Astrocyte (in vitro differentiated cells and primary cell): Measurements from ENCODE around the gene TTLL1. TPM values are rescaled to one million over a fixed set of nuclear protein-coding genes. Genes with fewer than 3 reads are reported as not detected.

Experiments
- DNase-seq: peaks from one replicate; pipeline ENCODE4 v3.0.0-alpha.2; 2010; ENCODE audit warnings: low read depth
- FAIRE-seq: peaks from 2 replicates; lab custom pipeline; 2011; peaks lifted over from hg19 to GRCh38; lab: Jason Lieb, UNC
- H2AFZ ChIP-seq: 2 replicates; pipeline ENCODE4 v1.6.0; 2012; ENCODE audit warnings: low read depth, low read length, inconsistent platforms
- H3K27ac ChIP-seq: 2 replicates; pipeline ENCODE4 v1.5.1; 2011; ENCODE audit warnings: low read depth, low read length, inconsistent platforms
- H3K27me3 ChIP-seq: 2 replicates; pipeline ENCODE4 v1.6.0; 2011; ENCODE audit warnings: low read length, inconsistent platforms; ENCODE audit not compliant: insufficient read depth
- H3K36me3 ChIP-seq: 2 replicates; pipeline ENCODE4 v1.5.1; 2011; ENCODE audit warnings: low read length, inconsistent platforms; ENCODE audit not compliant: insufficient read depth
- H3K4me1 ChIP-seq: 2 replicates; pipeline ENCODE4 v1.5.1; 2011; ENCODE audit warnings: low read length, inconsistent platforms; ENCODE audit not compliant: insufficient read depth
- H3K4me2 ChIP-seq: 2 replicates; pipeline ENCODE4 v1.6.0; 2012; ENCODE audit warnings: low read length, inconsistent platforms
- H3K4me3 ChIP-seq: 2 replicates; pipeline ENCODE4 v1.5.1; 2011; ENCODE audit warnings: low read depth, mild to moderate bottlenecking, low read length, inconsistent platforms; ENCODE audit not compliant: insufficient read depth
- H3K79me2 ChIP-seq: 2 replicates; pipeline ENCODE4 v1.6.0; 2012; ENCODE audit warnings: mild to moderate bottlenecking, low read length, inconsistent platforms; ENCODE audit not compliant: insufficient read depth
- H3K9ac ChIP-seq: 2 replicates; pipeline ENCODE4 v1.6.0; 2012; ENCODE audit warnings: mild to moderate bottlenecking, low read length, inconsistent platforms
- H3K9me3 ChIP-seq: 2 replicates; pipeline ENCODE4 v1.5.1; 2012; ENCODE audit warnings: low read depth, mild to moderate bottlenecking, low read length, inconsistent platforms; ENCODE audit not compliant: insufficient read depth
- H4K20me1 ChIP-seq: 2 replicates; pipeline ENCODE4 v1.6.0; 2012; ENCODE audit warnings: low read length, inconsistent platforms; ENCODE audit not compliant: insufficient read depth
- H3K27ac Mint-ChIP-seq: one replicate; pipeline ENCODE4 v1.8.0; 2021; ENCODE audit warnings: mild to moderate bottlenecking, mixed read lengths; ENCODE audit not compliant: unreplicated experiment
- H3K27me3 Mint-ChIP-seq: one replicate; pipeline ENCODE4 v1.8.0; 2021; ENCODE audit warnings: low read depth, mixed read lengths; ENCODE audit not compliant: unreplicated experiment
- H3K36me3 Mint-ChIP-seq: one replicate; pipeline ENCODE4 v1.8.0; 2021; ENCODE audit warnings: low read depth, mixed read lengths; ENCODE audit not compliant: unreplicated experiment
- H3K4me1 Mint-ChIP-seq: one replicate; pipeline ENCODE4 v1.8.0; 2021; ENCODE audit warnings: low read depth, mixed read lengths; ENCODE audit not compliant: unreplicated experiment
- H3K4me3 Mint-ChIP-seq: one replicate; pipeline ENCODE4 v1.8.0; 2021; ENCODE audit warnings: mild to moderate bottlenecking, moderate library complexity, mixed read lengths; ENCODE audit not compliant: unreplicated experiment
- H3K9me3 Mint-ChIP-seq: one replicate; pipeline ENCODE4 v1.8.0; 2021; ENCODE audit warnings: mild to moderate bottlenecking, mixed read lengths; ENCODE audit not compliant: unreplicated experiment
- CTCF ChIP-seq: IDR thresholded peaks from 2 replicates; pipeline ENCODE4 v1.5.1; 2011; ENCODE audit warnings: low read depth, mild to moderate bottlenecking, inconsistent platforms, low read length, moderate library complexity; ENCODE audit not compliant: insufficient read depth
- EZH2 ChIP-seq: IDR thresholded peaks from 2 replicates; pipeline ENCODE4 v1.6.1; 2012; ENCODE audit warnings: mild to moderate bottlenecking, low read length, inconsistent platforms; ENCODE audit not compliant: insufficient read depth
- total RNA-seq: library from RNA; stranded (reverse); gene quantifications from 2 replicates; pipeline ENCODE4 v1.2.1, GENCODE V29; 2021

Gene TTLL1
- total RNA-seq, 1 donor from 2014 or later = 10.7 TPM

GRCh38 chr22:42994917-42995562 is 94.2 kb downstream of the TTLL1 start:
- peak overlapping the region; percentile 65 for H3K9ac ChIP-seq
- H3K36me3 ChIP-seq = no peaks in the 10 kb centered on the region
- H3K4me3 Mint-ChIP-seq = peak overlapping the region; percentile 40
- H3K27me3 Mint-ChIP-seq = no peaks in the 10 kb centered on the region
- no peak overlapping the region for H2AFZ ChIP-seq
- no peaks in the 10 kb centered on the region for H3K27me3 ChIP-seq
- peak; percentile 92 for DNase-seq
- peaks cover 95% of the 10 kb centered on the region for H3K79me2 ChIP-seq
- peak overlapping the region; percentile 80 for H3K4me2 ChIP-seq
- peaks cover 77% of the 10 kb centered on the region for H3K4me1 Mint-ChIP-seq
- peak overlapping the region; percentile 70 for H3K27ac ChIP-seq
- H3K9me3 ChIP-seq = no peaks in the 10 kb centered on the region
- H3K27ac Mint-ChIP-seq = peak overlapping the region; percentile 94
- TF ChIP-seq CTCF (no peak), EZH2 (no peak)
- peak overlapping the region; percentile 38 for H3K4me3 ChIP-seq
- FAIRE-seq = peak; percentile 87
- H3K9me3 Mint-ChIP-seq = no peaks in the 10 kb centered on the region
- H4K20me1 ChIP-seq = peaks cover 41% of the 10 kb centered on the region
- H3K36me3 Mint-ChIP-seq = peaks cover 1% of the 10 kb centered on the region
- H3K4me1 ChIP-seq = peaks cover 55% of the 10 kb centered on the region

- peaks cover 90% of the 10 kb centered on the region for H3K79me2 ChIP-seq
These were observed 94.8 kb downstream of the TTLL1 start for GRCh38 chr22:42994276-42994916.

More at GRCh38 chr22:42994276-42994916, 94.8 kb downstream of the TTLL1 start:
- Histone ChIP-seq H3K4me2 (peak overlapping the region; percentile 80), H3K36me3 (no peaks in the 10 kb centered on the region), H3K27ac (peak overlapping the region; percentile 70), H3K9ac (peak overlapping the region; percentile 65), H3K9me3 (no peaks in the 10 kb centered on the region), H3K4me3 (no peak overlapping the region), H3K4me1 (peaks cover 52% of the 10 kb centered on the region), H4K20me1 (peaks cover 35% of the 10 kb centered on the region), H2AFZ (no peak overlapping the region), H3K27me3 (no peaks in the 10 kb centered on the region)
- Mint-ChIP-seq H3K4me1 (peaks cover 72% of the 10 kb centered on the region), H3K9me3 (no peaks in the 10 kb centered on the region), H3K36me3 (peaks cover 1% of the 10 kb centered on the region), H3K27ac (peak overlapping the region; percentile 94), H3K27me3 (no peaks in the 10 kb centered on the region), H3K4me3 (no peak overlapping the region)
- no peak for TF ChIP-seq CTCF
- no peak for TF ChIP-seq EZH2
- DNase-seq (no peak), FAIRE-seq (no peak)
